GM12872 (cell line): Measurements from ENCODE around the gene WNT8B.

ENCODE experiments used
- CTCF ChIP-seq: IDR thresholded peaks from 3 replicates; pipeline ENCODE4 v1.5.1; 2011; ENCODE audit warnings: low read depth, mild to moderate bottlenecking, low read length, moderate library complexity; ENCODE audit not compliant: insufficient read depth

WNT8B gene

GRCh38 chr10:100498059-100498458 is 35.2 kb downstream of the WNT8B start:
- no peak for TF ChIP-seq CTCF

- TF ChIP-seq CTCF = no peak
These were observed 38.6 kb downstream of the WNT8B start for GRCh38 chr10:100501423-100501822.

- TF ChIP-seq CTCF = no peak
These were observed 40.2 kb downstream of the WNT8B start for GRCh38 chr10:100502926-100503494.

GRCh38 chr10:100504096-100504495 is 41.3 kb downstream of the WNT8B start:
- no peak for TF ChIP-seq CTCF

GRCh38 chr10:100505164-100505563 is 42.4 kb downstream of the WNT8B start:
- no peak for TF ChIP-seq CTCF

- no peak for TF ChIP-seq CTCF
These were observed 44.0 kb downstream of the WNT8B start for GRCh38 chr10:100506596-100507356.

GRCh38 chr10:100507357-100507732 is 44.5 kb downstream of the WNT8B start:
- no peak for TF ChIP-seq CTCF
